HG02798 (cell line): ENCODE data around the gene CDK5RAP3.
"Not testable (repeated sequence)": the region's sequence is repeated elsewhere in the genome, so short reads cannot be mapped to it uniquely, and the experiment has no call there.

Experiments used
- ATAC-seq: cut with Tn5 transposase; IDR thresholded peaks from one replicate; pipeline ENCODE4 v1.9.1; 2021; ENCODE audit warnings: mild to moderate bottlenecking; ENCODE audit not compliant: unreplicated experiment, poor library complexity

Gene CDK5RAP3

DNA sequence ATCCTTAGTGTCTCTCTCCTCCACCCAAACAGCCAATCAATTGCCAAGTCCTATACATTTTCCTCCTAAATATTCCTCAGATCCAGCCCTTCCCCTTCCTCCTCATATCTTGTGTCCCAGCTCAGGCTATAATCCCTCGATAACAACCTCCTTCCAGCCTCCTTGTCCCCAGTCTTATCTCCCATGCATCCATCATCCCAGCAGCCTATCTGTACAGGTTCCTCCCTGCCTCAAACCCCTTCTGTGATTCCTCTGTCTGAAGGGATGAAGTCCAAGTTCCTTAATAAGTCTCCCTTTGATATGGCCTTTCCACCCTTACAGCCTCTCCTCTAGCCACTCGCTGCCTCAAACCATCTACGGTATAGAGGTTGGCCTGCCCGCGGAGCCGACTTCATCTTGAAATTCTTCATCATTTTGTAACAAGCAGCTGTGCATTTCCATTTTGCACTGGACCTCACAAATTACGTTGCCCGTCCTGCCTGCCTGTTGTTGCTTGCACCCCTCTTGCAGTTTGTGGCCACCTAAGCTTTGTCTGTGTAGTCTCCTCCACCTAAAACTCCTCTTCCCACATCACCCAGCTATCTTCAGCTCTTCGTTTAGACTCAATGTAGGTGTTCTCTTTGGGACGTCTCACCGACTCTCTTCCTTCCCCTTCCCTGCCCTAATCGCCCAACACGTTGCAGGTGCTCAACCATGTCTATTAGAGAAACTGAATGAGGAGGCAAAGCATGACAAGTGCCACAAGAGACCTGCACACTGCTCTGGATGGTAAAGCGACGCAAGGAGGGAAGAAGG lies 786 bp upstream of the CDK5RAP3 start:
- no peak for ATAC-seq

- ATAC-seq = no peak
These were observed 2.6 kb downstream of the CDK5RAP3 start for GRCh38 chr17:47973541-47973940.

- ATAC-seq = no peak
These were observed 4.4 kb downstream of the CDK5RAP3 start for GRCh38 chr17:47975189-47975822.

DNA sequence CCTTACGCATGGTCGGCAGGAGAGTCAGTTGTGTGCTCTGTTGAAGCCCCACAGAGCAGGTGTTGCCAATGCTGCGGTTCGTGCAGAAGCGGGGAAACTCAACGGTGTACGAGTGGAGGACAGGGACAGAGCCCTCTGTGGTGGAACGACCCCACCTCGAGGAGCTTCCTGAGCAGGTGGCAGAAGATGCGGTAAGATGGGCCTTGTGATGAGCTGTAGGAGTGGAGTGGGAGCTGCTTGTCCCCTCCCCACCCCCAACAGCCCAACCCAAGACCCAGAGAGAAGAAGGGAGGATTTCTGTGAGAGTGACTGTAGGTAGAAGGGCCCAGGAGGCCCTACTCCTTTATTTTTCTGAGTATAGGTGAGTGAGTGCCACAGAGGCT lies 4.9 kb downstream of the CDK5RAP3 start:
- ATAC-seq = no peak

- ATAC-seq = no peak
These were observed 7.4 kb downstream of the CDK5RAP3 start for GRCh38 chr17:47978324-47978723.

DNA sequence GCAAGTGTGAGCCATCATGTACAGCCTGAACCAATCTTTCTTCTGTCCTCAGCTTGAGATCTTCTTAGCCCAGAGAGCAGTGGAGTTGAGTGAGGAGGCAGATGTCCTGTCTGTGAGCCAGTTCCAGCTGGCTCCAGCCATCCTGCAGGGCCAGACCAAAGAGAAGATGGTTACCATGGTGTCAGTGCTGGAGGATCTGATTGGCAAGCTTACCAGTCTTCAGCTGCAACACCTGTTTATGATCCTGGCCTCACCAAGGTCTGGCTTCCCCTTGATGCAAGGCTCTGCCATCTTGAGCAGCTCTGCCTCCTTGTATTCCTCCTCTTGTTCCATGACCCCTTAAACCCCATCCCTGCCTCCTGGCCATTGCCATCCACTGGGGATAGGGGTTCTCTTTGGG lies 9.6 kb downstream of the CDK5RAP3 start:
- ATAC-seq = no peak

GRCh38 chr17:47981462-47981861 lies 10.5 kb downstream of the CDK5RAP3 start:
- ATAC-seq = no peak

DNA sequence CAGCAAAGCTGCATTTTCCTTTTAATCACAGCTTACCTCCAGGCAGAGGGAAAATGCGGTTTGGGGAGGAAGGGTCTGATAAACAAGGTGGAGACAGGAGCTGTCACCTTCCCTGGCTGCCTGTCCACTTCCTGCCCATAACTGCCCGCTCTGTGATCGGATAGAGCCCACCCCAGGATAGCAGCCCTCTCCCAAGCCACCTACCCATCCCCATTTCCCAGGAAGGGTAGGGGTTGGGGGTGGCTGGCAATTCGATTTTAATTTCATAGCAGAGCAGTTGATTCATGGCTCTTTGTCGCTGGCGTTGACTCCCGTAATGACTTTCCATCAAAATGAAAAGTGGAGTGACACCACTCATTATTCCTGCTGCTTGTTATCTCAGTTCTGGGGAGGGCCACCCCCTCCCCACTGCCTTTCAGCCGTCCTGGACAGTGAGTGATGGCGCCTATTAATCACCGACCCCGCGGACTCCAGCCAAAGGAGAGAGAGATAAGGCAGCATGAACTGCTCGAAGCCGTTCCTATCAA lies 11.2 kb downstream of the CDK5RAP3 start:
- no peak for ATAC-seq

DNA sequence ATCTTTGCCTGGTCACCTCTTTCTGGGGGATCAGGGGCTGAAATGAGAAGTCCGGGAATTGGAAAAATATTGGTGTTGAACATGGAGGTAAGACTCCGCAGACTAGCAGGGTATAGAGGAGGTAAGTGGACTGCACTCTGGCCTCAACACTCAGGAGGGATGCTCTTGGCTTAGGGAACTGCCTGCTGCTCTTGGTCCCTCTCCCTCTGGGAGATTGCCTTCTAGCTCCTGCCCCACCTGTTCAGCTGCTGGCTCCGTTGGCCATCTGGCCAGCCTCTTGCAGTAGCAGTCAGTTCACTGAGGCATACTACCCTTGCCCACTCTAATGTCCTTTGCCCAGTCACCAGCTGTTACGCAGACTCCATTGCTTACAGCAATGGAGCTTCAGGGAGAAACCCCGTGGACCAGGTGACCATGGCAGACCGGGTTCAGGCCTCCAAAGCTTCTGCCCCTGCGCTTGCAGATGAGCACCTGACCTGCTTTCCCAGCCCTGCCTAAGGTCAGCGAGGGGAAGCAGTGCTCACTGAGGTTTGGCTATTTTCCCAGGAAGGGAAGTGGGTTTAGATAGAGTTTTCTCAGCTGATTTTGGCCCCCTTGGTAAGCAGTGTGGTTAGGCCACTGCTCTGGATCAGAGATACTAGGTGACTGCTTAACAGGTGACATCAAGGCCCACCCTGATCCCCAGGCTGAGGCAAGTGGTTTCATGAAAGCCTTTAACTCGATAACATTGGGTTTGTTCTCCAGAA lies 11.9 kb downstream of the CDK5RAP3 start:
- no peak for ATAC-seq

DNA sequence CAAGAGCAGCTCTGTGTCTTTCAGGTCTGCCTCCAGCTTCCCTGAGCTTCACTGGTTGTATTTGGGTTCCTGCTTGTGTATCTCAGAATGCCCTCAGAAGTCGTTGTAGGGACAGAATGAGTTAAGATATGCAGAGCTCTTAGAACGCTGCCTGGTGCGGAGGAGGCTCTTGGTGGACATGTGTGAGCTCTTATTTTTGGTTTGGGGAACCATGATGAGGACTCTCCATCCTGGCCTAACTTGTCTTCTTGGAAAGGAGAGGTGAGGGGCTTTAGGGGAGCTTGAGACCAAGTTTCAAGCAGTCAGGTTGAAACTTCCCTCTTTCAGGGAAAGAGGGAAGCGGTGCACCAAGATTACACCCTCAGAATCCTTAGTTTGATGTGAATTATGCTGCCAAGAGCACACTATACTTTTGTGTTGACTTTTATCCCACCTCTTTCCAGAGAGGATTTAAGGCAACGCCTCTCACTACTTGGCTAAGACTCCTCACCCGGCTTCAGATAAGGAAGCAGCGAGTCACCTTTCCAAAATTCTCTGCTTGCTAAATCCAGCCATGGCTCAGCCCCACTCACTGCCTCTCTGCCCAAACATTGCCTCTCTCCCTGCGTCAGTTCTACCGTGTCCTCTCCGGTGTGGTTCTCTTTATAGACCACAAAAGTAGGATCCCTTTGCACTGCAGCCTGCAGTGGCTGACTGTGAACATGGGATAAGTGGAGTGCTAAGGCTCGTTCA lies 12.7 kb downstream of the CDK5RAP3 start:
- no peak for ATAC-seq

GRCh38 chr17:47986520-47986919 lies 15.6 kb downstream of the CDK5RAP3 start:
- no peak for ATAC-seq

GRCh38 chr17:47987240-47987835 lies 16.4 kb downstream of the CDK5RAP3 start:
- no peak for ATAC-seq

- ATAC-seq = not testable (repeated sequence)
These were observed 17.5 kb downstream of the CDK5RAP3 start for GRCh38 chr17:47988445-47988844.

DNA sequence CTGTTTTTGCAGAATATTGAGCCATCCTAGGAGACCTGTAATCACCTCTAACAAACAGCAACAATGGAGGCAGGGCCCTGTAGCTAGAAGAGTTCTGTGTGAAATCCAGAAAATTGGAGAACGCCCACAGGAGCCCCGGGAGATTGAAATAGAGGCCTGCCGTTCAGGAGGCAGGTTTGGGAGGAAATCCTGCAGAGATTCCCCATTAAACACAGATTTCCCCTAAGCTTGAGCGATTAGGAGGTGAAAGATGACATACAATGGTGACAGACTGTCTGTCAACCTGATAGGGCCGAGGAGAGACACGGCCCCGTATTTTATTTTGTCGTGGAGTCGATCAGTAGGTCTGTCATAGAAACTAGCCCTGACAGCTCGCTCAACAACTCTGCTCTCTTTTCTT lies 18.2 kb downstream of the CDK5RAP3 start:
- ATAC-seq = no peak

DNA sequence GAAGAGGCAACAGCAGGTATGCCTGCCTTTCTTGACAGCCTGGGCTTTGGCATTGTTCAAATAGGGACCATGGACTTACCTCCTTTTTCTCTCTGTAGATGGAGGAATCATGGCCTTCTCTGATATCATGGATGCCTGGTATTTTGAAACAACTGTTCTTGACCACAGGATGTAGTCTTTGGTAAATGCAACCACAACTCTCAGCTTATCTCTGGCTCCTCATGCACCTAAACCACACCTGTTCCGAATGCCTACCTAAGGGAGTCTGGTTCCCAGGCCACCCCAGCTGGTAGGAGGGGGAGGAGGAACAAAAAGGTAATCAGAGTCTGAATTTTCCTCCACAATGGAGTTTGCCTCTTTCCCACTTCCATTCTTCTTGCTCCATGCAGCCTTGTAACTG lies 18.8 kb downstream of the CDK5RAP3 start:
- ATAC-seq = no peak

GRCh38 chr17:47990962-47991731 lies 20.2 kb downstream of the CDK5RAP3 start:
- ATAC-seq = no peak

DNA sequence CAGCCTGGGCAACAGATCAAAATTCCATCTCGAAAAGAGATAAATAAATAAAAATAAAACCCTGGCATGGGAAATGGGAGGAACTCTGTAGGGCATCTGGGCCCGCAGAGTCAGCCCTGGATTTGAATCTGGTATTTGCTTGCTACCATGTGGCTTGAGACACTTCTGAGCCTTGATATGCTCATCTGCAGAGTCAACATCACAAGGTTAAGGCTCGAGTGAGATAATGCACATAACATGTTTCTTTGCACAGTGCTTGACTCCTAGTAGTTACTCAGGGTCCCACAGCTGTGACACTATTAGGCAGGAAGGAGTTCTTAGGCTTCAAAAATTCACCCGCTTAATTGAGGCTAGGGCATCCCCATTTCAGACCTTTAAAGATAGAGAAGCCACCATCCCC lies 21.3 kb downstream of the CDK5RAP3 start:
- no peak for ATAC-seq

DNA sequence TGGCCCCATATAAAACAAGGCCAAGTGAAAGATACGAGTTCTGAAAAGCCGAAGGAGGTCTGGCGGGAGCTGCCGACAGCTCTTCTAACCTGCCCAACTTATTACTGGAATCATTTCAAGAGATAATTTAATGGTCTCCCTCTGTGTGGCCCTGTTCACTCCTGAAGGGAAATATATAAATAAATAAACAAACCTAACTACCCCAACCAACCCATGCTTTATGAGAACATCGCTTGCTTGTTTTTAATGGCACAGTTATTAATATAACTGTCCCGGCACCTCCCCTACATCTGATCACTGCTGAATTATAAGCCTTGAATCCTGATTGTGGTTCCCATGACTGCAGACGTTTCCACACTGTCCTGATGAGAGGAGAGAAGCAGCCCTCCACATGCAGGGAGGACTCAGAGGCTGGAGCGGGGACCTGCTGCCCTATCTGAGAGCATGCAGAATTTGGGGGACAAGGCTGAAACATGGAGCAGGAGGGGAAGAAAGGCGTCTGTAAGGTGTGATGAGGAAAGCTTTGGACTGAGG lies 22.2 kb downstream of the CDK5RAP3 start:
- no peak for ATAC-seq

DNA sequence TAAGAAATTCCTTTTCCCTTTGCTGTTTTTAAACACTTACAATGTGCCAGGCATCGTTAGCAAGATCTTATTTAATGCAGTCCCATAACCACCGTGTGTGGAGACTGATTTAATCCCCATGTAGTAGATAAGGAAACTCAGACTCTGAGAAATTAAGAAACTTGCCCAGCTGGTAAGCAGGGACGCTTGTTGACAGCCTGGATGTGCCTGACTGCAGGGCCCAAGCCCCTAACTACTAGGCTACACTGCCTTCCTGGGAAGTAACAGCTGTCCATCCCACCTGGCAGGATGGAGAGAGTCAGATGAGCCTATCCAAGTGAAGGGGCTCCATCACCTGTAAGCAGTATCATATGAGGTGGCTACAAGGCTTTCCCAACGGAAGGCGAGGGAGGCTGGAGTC lies 23.1 kb downstream of the CDK5RAP3 start:
- ATAC-seq = no peak
